ENCODE data around the gene SOX9. TPM values are rescaled to one million over a fixed set of nuclear protein-coding genes. Genes with fewer than 3 reads are reported as not detected.
"Not testable (repeated sequence)": the region's sequence is repeated elsewhere in the genome, so short reads cannot be mapped to it uniquely, and the experiment has no call there.

SOX9 gene
- total RNA-seq, 1 donor from 2014 or later: 5.4 TPM

- no peak for DNase-seq
- Histone ChIP-seq H3K36me3 (no peaks in the 10 kb centered on the region), H3K27me3 (peaks cover 31% of the 10 kb centered on the region), H3K4me1 (no peaks in the 10 kb centered on the region), H3K27ac (no peak overlapping the region), H3K4me3 (no peak overlapping the region), H3K9me3 (no peaks in the 10 kb centered on the region)
- ATAC-seq: no peak
- no peak for TF ChIP-seq CTCF (IDR thresholded peaks at IDR 0.05)
- intact Hi-C loops (cut with DNase I): no loop called here
These were observed 9.4 kb upstream of the SOX9 start for GRCh38 chr17:72111336-72111923.

- ATAC-seq; H3K9me3 ChIP-seq; H3K4me1 ChIP-seq; DNase-seq; H3K36me3 ChIP-seq; H3K4me3 ChIP-seq; H3K27ac ChIP-seq; intact Hi-C loops (cut with DNase I): not testable (repeated sequence)
- peaks cover 36% of the 10 kb centered on the region for H3K27me3 ChIP-seq
These were observed 8.9 kb upstream of the SOX9 start for GRCh38 chr17:72111926-72112325.

GRCh38 chr17:72113751-72114150 lies 7.1 kb upstream of the SOX9 start:
- H3K27ac ChIP-seq: no peak overlapping the region
- TF ChIP-seq CTCF (IDR thresholded peaks at IDR 0.05): no peak
- intact Hi-C loops (cut with DNase I): no loop called here
- no peaks in the 10 kb centered on the region for H3K36me3 ChIP-seq
- no peak for DNase-seq
- H3K4me3 ChIP-seq: no peak overlapping the region
- H3K4me1 ChIP-seq: peaks cover 19% of the 10 kb centered on the region
- peaks cover 54% of the 10 kb centered on the region for H3K27me3 ChIP-seq
- no peaks in the 10 kb centered on the region for H3K9me3 ChIP-seq
- ATAC-seq: no peak

DNA sequence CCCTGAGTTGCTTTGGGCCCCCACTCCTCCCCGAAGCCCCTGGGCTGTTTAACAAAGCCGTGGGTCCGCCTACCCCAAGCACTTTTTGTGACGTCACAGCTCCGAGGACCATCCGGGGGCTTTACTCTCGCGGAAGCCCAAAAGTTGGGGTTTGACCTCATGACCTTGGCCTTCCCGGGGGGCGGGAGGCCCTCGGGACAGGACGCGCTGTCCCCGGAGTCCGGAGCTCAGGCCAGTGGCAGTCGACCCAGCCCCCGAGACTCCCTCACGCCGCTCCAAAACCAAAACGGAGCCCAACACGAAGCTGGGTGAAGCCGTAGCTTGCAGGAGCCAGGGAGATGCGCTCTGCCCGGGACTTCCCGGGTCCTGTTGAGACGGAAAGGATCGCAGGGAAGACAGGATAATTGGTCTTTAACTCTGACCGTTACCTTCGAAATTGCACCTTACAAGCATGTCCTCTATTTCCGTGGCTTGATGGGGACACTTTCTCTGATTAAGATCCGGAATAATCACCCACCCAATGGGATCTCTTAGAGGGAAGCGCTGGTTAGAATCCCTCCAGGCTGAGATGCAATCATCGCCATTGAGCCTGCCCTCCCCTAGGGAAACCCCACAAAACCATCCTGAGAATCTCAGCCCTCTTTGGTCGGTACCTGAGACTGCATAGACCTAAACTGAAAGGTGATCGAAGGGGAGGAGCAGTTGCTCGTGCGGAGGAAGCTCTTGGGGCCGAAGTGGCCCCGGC lies 4.9 kb upstream of the SOX9 start:
- H3K27me3 ChIP-seq: peaks cover 72% of the 10 kb centered on the region
- H3K4me3 ChIP-seq: no peak overlapping the region
- no peak for DNase-seq
- no peaks in the 10 kb centered on the region for H3K36me3 ChIP-seq
- H3K9me3 ChIP-seq: no peaks in the 10 kb centered on the region
- no peak for TF ChIP-seq CTCF (IDR thresholded peaks at IDR 0.05)
- no peak for ATAC-seq
- no peak overlapping the region for H3K27ac ChIP-seq
- H3K4me1 ChIP-seq: peaks cover 19% of the 10 kb centered on the region
- intact Hi-C loops (cut with DNase I): no loop called here

DNA sequence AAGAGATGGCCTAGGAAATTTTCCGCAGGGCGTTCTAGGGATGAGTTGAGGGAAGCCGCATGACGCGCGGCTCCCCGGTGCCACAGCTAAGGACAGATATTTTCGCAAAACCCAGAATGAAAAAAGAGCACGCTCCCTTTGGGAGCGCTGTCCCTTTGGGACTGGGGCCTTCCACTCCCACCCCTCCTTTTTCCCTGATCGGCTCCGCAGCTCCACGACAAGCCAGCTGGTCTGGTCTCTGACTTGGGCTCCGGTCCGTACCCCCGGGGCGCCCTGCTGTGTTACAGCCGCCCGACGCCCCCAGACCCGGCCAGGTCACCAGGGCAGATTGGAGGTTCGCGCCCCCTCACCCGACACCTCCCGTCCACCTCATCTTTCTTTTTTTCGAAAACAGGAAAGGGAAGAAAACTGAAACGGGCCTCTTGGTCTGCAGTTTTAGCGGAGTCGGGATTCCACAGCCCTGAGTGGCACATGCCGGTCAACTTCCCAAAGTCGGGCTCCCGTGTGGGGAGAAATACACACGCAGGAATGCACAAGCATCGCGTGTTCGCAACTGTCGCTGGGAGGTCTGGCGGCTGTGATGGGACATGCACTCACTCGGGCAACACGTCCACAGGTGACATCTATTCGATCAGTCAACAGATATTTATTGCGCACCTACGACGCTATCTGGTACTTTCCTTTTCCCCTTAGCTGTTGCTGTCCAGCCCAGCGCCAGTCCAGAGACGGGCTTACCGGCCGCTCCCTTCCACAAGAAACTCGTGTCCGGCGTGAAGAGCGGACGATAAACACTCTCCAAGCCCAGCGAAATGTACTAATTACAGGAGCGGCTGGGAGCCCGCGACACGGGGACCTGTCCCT lies 3.9 kb upstream of the SOX9 start:
- no peak for TF ChIP-seq CTCF (IDR thresholded peaks at IDR 0.05)
- ATAC-seq: no peak
- no peak for DNase-seq
- Histone ChIP-seq H3K4me1 (peaks cover 19% of the 10 kb centered on the region), H3K9me3 (no peaks in the 10 kb centered on the region), H3K4me3 (peak overlapping the region; percentile 41), H3K36me3 (no peaks in the 10 kb centered on the region), H3K27me3 (peaks cover 81% of the 10 kb centered on the region), H3K27ac (no peak overlapping the region)
- intact Hi-C loops (cut with DNase I): no loop called here

Data from upper lobe of right lung (tissue), 1 donor.